Measurements from ENCODE around the gene NDUFC1. TPM values are rescaled to one million over a fixed set of nuclear protein-coding genes. Genes with fewer than 3 reads are reported as not detected.

The NDUFC1 gene
- total and polyA plus RNA-seq, 9 of the 15 experiments (the other 6 are each of a cell fraction or from before 2014, with no cell fraction given) = 58.9 to 378 (median 120) TPM

DNA sequence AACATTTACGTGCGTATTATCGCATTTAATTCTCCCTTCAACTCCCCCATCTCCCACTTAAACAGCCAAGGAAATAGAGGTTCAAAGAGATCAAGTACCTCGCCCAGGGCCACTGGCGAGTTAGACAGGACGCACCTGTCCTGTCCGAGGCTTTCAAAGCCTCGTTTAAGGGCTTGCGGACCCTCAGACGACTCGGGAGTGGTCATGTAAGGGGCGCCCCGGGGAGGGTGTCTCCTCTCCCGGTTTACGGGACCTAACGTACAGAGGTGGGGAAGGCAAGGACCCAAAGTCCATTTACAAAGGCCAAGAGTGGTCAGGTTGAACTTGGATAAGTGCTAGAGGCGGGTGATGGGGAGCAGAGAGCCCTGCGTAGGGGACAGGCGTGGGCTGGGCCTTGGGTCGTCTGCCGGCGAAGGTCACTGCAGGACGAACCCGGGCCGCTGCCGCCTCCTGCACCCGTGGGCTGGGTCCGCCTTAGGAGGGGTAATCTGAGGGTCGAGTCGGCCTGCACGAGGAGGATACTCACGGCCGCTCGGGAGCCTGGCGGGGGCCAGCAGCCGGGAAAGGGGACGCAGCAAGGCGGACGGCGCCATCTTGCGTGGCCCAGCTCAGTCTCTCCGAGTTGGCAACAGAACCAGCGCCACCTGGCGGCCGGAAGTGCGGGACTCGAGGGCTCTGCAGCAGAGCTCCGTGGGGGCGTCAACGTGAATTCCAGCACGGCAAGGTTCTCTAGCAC is 6.9 kb downstream of the NDUFC1 start (continued):
- TF ChIP-seq, protein P1, sequence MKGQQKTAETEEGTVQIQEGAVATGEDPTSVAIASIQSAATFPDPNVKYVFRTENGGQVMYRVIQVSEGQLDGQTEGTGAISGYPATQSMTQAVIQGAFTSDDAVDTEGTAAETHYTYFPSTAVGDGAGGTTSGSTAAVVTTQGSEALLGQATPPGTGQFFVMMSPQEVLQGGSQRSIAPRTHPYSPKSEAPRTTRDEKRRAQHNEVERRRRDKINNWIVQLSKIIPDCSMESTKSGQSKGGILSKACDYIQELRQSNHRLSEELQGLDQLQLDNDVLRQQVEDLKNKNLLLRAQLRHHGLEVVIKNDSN (CRISPR knock-in tag; IDR thresholded peaks at IDR 0.05) = no peak
- TF ChIP-seq ZBTB40 (IDR thresholded peaks at IDR 0.05) (peak; percentile 69), ZBTB40 (CRISPR knock-in tag; IDR thresholded peaks at IDR 0.05) (no peak), ZNF277 (CRISPR knock-in tag; IDR thresholded peaks at IDR 0.05; ENCODE audit: borderline replicate concordance) (no peak), PURB (CRISPR knock-in tag; IDR thresholded peaks at IDR 0.05; ENCODE audit: low read depth) (no peak), MBD1 (CRISPR knock-in tag; IDR thresholded peaks at IDR 0.05) (no peak), FOXA1 (IDR thresholded peaks at IDR 0.05; ENCODE audit: borderline replicate concordance) (no peak), STAT5A (IDR thresholded peaks at IDR 0.05; ENCODE audit: borderline replicate concordance, low read length) (no peak; the same call in 1 of the 2 replicates), ETV5 (CRISPR knock-in tag; IDR thresholded peaks at IDR 0.05; ENCODE audit: low read depth) (peak; percentile 100), DIDO1 (tag; IDR thresholded peaks at IDR 0.05; ENCODE audit: low read depth) (peak; percentile 25; the same call in 1 of the 2 replicates), KDM5B (IDR thresholded peaks at IDR 0.05; ENCODE audit: insufficient replicate concordance, low read depth, low read length) (peak; percentile 89), ADNP (tag; IDR thresholded peaks at IDR 0.05) (no peak), ZNF282 (CRISPR knock-in tag; IDR thresholded peaks at IDR 0.05) (no peak)

Data from K562 (cell line).